ENCODE measurements around the gene TMED5.
"Not testable (repeated sequence)": the region's sequence is repeated elsewhere in the genome, so short reads cannot be mapped to it uniquely, and the experiment has no call there.

TMED5 gene

GRCh38 chr1:93171549-93172034, 8.6 kb downstream of the TMED5 start:
- DNase-seq, result no peak

- DNase-seq, result not testable (repeated sequence)
Observed at GRCh38 chr1:93170141-93170678, 10.0 kb downstream of the TMED5 start.

DNA sequence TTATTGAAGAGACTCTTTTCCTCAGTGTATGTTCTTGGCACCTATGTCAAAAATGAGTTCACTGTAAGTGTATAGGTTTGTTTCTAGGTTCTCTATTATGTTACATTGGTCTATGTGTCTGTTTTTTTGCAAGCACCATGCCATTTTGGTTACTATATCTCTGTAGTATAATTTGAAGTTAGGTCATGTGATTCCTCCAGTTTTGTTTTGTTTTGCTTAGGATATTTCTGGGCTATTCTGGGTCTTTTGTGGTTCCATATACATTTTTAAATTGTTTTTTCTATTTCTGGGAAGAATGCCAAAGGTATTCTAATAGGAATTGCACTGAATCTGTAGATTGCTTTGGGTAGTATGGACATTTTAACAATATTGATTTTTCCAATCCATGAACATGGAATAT, 13.2 kb downstream of the TMED5 start:
- no peak for DNase-seq

- not testable (repeated sequence) for DNase-seq
Observed at GRCh38 chr1:93165895-93166294, 14.3 kb downstream of the TMED5 start.

DNA sequence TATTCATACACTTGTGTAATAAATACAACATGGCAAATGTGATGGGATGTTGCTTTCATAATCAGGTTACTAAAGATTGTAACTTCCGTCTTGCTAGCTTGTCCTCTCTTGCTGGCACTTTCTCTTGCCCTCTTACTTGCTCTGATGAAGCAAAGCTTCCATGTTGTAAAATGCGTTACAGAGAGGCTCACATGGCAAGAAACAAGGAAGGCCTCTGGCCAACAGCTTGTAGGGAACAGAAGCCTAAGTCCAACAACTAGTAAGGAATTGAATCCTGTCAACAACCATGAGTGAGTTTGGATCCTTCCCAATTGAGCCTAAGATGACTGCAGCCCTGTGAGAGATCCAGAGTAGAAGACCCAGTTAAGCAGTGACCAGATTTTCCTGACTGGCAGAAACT, 15.4 kb downstream of the TMED5 start:
- no peak for DNase-seq

DNA sequence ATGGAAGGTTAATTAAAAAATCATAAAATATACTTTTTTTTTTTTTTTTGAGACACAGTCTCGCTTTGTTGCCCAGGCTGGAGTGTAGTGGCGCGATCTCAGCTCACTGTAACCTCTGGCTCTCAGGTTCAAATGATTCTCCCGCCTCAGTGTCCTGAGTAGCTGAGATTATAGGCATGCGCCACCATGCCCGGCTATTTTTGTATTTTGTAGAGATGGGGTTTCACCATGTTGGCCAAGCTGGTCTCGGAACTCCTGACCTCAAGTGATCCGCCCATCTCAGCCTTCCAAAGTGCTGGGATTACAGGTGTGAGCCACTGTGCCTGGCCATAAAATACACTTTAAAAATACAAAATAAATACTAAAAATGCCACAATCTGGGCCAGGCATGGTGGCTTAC, 16.9 kb downstream of the TMED5 start:
- DNase-seq, result not testable (repeated sequence)

DNA sequence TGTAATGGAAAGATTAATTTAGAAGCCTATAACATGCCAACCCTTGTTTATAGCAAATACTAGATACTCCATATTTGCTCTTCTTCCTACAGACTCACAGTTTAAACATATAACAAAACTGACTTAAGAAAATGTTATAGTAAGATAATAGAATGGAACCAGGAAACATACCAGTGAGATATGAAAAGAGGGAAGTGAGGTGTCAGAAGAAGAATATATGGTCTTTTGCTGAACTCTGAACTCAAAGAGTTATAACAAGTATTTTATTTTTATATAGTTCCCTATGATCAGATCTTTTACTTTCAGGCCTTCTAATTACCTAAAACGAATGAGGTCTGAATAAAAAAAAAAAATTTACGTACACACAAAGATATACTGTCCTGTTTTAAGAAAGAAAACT, 20.9 kb downstream of the TMED5 start:
- DNase-seq, result no peak

DNA sequence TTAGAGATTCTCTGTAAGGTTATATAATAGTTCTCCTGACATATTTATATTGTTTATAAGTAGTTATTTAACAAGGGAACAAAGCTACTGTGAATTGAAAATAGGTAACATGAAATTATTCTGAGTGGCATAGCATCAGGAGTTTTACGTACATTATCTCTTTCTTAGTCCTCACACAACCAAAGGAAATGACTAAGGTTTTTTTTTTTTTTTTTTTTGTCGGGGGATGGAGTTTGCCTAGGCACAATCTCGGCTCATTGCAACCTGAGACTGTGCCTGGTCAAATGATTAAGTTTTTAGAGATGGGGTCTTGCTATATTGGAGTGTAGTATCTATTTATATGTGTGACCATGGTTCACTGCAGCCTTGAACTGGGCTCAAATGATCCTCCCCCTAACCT, 24.9 kb downstream of the TMED5 start:
- peak in 1 of 5 experiments; percentile 46 for DNase-seq

GRCh38 chr1:93154898-93155297, 25.3 kb downstream of the TMED5 start:
- no peak for DNase-seq

DNA sequence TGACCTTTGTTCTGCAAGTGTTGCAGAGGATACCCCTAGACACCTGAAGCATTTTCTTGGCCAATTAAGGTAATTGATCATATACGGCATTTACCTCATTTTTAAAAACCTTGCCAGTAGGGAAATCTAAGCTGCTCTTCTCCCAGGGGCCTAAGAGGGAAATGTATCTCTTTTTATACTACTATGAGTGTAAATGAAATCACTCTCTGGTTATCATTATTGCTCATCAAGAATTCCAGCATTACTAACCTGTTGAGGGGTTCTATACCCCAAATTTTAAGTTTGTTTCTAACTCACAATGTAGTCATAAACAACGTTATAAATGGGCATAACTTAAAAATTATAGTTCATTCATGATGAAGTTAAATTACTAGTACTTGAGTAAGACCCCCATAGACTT, 27.4 kb downstream of the TMED5 start:
- DNase-seq, result no peak

- DNase-seq, result no peak
Observed at GRCh38 chr1:93151474-93151873, 28.7 kb downstream of the TMED5 start.

GRCh38 chr1:93150729-93151128, 29.5 kb downstream of the TMED5 start:
- DNase-seq, result no peak

DNA sequence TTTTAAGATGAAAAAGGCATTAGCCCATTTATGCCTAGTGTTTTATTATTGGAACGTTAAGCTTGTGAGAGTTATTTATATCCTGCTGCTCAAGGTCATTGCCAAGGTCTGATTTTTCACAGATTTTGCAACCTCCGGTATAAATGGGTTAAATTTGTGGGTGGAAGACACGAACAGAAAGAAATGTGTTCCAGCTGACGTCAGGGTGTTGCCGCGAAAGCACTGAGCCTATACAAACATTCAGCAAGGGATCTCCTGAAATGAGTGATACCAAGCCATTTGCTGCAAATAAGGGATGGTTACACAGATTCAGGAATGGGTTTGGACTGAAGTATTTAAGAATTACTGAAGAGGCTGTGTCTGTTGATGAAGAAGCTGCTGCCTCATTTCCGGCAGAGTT, 32.2 kb downstream of the TMED5 start:
- DNase-seq, result no peak

DNA sequence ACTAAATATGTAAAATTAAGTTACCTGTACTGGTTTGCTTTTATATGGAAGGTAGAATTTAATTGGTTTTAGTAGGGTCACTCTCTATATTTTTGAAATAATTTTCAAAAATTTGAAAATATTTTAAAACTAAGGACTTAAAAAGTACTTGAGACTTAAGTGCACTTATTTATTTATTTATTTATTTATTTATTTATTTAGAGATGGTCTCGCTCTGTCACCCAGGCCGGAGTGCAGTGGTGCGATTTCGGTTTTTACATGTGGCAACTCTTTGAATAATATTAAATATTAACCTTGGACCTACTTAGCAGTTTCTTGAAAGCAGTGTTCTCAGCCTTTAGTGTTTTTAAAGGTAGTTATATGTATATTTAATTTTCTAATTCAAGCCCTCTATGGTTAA, 36.4 kb downstream of the TMED5 start:
- no peak for DNase-seq

GRCh38 chr1:93143136-93143535, 37.1 kb downstream of the TMED5 start:
- no peak for DNase-seq

DNA sequence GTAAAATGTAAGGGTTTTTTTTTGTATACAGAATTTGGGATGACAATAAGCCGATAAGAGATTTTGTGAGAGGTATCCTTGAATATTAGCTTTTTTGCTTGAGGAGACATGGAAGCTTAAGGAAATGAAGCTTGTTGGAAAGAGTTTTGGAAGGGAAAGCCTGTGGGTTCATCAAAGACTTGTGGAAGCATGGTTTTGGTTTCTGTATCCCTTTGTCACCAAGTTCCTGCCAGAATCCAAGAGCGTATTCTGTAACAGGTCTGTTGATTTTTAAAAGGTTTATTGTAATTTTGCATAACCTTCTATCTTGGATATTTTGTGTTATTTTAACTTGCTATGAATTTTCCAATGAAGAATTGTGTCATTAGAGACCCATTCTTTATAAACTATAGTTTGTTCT, 38.1 kb downstream of the TMED5 start:
- no peak for DNase-seq

DNA sequence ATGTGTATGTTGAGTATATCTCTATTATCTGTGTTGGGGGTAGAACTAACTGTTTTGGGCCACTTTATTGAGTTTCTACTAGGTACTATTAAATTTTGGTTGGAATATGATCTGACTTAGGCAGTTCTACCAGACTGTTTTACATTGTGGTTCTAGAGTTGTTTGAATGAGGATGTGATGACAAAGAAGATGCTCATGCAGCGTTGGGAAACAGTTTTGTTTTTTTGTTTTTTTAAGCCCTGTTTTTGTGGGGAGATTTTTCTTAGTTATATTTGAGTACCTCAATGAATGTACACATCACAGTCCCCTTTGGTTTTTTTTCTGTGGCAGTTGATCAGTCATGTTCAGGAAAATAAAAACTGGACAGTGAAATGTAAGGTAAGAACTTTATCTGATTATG, 40.1 kb downstream of the TMED5 start:
- DNase-seq, result no peak

DNA sequence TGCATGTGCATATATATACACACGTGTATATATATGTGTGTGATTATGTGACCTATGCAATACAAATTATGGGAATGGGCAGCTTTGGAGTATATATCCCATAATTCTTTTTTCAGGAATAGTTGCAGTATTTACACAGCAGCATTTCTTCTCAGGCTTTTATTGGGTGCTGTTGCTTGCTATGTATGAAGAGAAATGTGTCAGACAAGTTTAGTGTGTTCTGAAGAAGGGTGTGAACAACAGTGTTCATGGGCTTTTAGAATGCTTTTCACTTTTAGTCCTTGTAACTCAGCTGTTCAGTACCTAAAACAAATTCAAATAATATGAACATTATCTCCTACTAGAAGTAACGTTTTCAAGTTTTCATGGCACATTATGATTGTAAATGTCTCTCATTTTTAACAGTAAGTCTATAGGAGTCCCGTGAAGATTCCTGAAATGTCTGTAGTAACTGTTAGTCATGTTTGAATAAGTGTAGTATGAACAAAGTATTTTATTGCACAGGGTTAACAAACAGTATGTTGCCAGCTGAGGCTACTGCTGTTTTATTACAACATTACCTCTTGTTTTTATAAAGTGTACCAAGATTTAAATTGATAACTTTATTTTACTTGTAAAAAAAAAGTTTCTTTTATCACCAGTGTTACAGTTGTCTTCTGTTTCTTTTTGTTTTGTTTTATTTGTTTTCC, 42.5 kb downstream of the TMED5 start:
- DNase-seq, result no peak

DNA sequence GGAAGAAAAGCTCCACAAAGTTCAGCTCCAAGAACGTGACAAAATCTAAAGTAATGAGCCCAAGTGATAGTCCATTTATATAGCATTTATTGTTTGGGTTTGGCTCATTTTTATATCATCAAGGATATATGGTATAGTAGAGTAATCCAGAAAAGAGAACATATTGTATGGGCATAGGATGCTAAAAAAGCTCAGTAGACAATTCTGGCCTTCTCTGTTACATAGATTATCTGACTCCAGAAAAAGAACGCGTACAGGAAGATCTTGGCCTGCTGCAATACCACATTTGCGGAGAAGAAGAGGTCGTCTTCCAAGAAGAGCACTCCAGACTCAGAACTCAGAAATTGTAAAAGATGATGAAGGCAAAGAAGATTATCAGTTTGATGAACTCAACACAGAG, 43.8 kb downstream of the TMED5 start:
- no peak for DNase-seq

DNA sequence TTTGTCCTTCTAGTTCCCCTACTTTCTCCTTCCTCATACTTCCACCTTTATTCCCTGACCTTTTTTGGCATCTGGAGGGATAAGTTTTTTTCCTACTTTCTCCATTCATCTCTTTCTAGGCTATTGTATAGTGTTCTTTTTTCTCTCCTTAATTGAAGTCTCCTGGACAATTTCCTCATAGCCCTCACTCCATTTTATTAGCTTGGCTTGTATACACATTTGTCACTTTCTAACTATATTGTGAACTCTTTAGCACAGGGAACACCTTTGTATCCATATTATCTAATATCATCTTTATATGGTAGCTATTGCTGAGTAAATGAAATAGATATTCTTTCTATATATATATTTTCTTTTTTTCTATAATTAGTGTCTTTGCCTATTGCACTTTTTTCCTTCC, 47.6 kb downstream of the TMED5 start:
- no peak for DNase-seq

GRCh38 chr1:93129507-93130099, 50.6 kb downstream of the TMED5 start:
- DNase-seq, result no peak

DNA sequence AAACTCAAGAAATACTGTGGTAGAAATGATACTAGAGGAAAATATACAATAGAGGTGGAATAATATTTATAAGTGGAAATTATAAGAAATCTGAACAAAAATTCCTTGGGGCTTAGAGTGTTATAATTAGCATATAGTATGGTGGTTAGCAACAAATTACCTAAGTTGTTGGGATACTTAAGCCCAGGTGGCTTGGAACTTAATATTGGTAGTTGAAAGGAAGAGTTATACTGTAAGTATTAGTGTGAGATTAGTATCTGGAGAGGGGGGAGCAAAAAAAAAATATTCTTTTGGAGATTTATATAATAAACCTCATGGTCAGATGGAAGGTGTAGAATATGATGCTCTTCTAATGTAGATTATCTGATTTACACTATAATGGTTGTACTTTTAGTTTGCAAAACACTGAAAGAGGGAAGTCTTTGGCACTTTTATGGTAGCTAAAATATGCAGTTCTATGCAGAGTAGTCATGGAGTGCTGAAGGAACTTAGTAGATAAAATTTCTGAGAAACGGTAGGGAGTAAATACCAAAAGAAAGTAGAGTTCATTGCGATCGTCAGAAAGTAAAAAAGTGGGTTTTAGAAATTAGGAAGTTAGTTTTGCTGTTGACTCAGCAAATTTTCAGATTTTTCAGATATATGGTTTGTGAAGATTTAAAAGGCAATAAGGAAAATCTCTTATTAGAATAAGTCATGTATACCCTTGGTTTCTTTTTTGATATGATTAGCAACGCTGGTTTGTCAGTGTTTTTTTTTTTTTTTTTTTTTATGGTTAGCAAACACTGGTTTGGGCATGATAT, 55.5 kb downstream of the TMED5 start:
- no peak for DNase-seq

- DNase-seq, result peak in 1 of 5 experiments; percentile 62
Observed at GRCh38 chr1:93123201-93123783, 56.9 kb downstream of the TMED5 start.
